ENCODE results near the gene PCSK7.

The PCSK7 gene

GRCh38 chr11:117181586-117182550 is 50.0 kb downstream of the PCSK7 start:
- no peak for DNase-seq

- no peak for DNase-seq
These were observed 51.0 kb downstream of the PCSK7 start for GRCh38 chr11:117180661-117181585.

GRCh38 chr11:117180020-117180419 is 51.9 kb downstream of the PCSK7 start:
- no peak for DNase-seq

GRCh38 chr11:117179048-117179999 is 52.5 kb downstream of the PCSK7 start:
- DNase-seq = no peak

- DNase-seq = peak; percentile 31
These were observed 53.5 kb downstream of the PCSK7 start, which contains the start of gene SIDT2 for GRCh38 chr11:117178210-117179034. SIDT2 (plus strand) TSS chr11:117178743; CDS start chr11:117179264, 521 bp downstream.

GRCh38 chr11:117177534-117178209 is 54.2 kb downstream of the PCSK7 start:
- no peak for DNase-seq

- no peak for DNase-seq
These were observed 55.7 kb downstream of the PCSK7 start for GRCh38 chr11:117176186-117176585.

GRCh38 chr11:117175781-117176180 is 56.1 kb downstream of the PCSK7 start:
- no peak for DNase-seq

GRCh38 chr11:117175104-117175503 is 56.8 kb downstream of the PCSK7 start:
- DNase-seq = no peak

- no peak for DNase-seq
These were observed 59.0 kb downstream of the PCSK7 start for GRCh38 chr11:117172724-117173421.

GRCh38 chr11:117171404-117172061 is 60.3 kb downstream of the PCSK7 start:
- no peak for DNase-seq

- no peak for DNase-seq
These were observed 60.9 kb downstream of the PCSK7 start for GRCh38 chr11:117171007-117171403.

- no peak for DNase-seq
These were observed 61.7 kb downstream of the PCSK7 start for GRCh38 chr11:117170210-117170609.

- no peak for DNase-seq
These were observed 62.1 kb downstream of the PCSK7 start for GRCh38 chr11:117169736-117170135.

- DNase-seq = no peak
These were observed 65.4 kb downstream of the PCSK7 start for GRCh38 chr11:117166491-117166890.

GRCh38 chr11:117160826-117161225 is 71.0 kb downstream of the PCSK7 start:
- DNase-seq = no peak

GRCh38 chr11:117159892-117160291 is 72.0 kb downstream of the PCSK7 start:
- no peak for DNase-seq

- DNase-seq = no peak
These were observed 74.4 kb downstream of the PCSK7 start for GRCh38 chr11:117157507-117157906.

- no peak for DNase-seq
These were observed 77.4 kb downstream of the PCSK7 start for GRCh38 chr11:117154468-117154867.

Measured in NCI-H2081 treated with DMSO at 0.1 percent for 48 hours (cell line).